H1 (cell line): ENCODE data around the gene OST4. TPM values are rescaled to one million over a fixed set of nuclear protein-coding genes. Genes with fewer than 3 reads are reported as not detected.

ENCODE experiments used
- FOSL1 ChIP-seq: IDR thresholded peaks from 2 replicates; pipeline ENCODE4 v1.6.1; 2011; ENCODE audit warnings: mild to moderate bottlenecking, low read depth, low read length, moderate library complexity; ENCODE audit not compliant: insufficient read depth
- PHF8 ChIP-seq: fragments of 200-600 bp; sonication (generic); conservative IDR thresholded peaks from 2 replicates; pipeline ENCODE4 v1.7.1; 2012; ENCODE audit warnings: low read depth, mild to moderate bottlenecking, inconsistent platforms, low read length, moderate library complexity
- POU5F1 ChIP-seq: IDR thresholded peaks from 2 replicates; pipeline ENCODE4 v1.6.1; 2011; ENCODE audit warnings: low read depth, mild to moderate bottlenecking, low read length, moderate library complexity
- SRF ChIP-seq: IDR thresholded peaks from 2 replicates; pipeline ENCODE4 v1.6.1; 2011; ENCODE audit warnings: mild to moderate bottlenecking, low read depth, low read length, moderate library complexity
- polyA plus RNA-seq, 7 experiments: library from polyadenylated mRNA; depleted of rRNA in 3 of 7; stranded (reverse) in 5 of 7; unstranded in 2 of 7; fragments of >200 nt in 5 of 7; fragments of 200-250 nt in 2 of 7; gene quantifications; 1 replicate in 5 of 7; 2 replicates in 1 of 7; 4 replicates in 1 of 7; pipeline versions ENCODE4 v1.2.1 to v1.2.3, GENCODE V29; 2011 to 2013; ENCODE audit warnings: missing spikeins in 2 of 7, mixed read lengths in 2 of 7
- total RNA-seq: library from RNA; stranded (reverse); fragmentation: NEBNext Ultra II Directional; extraction: Animal tissue kit (Norgen Biotek cat#: 25700); gene quantifications from 2 replicates; pipeline ENCODE4 v1.2.1, GENCODE V29; 2021
- TF ChIP-seq, protein P1 (sequence below): fragments of 300-600 bp; sonication (generic); IDR thresholded peaks from 2 replicates; pipeline ENCODE4 v1.7.1; 2012; ENCODE audit warnings: low read length, moderate library complexity, mild to moderate bottlenecking, inconsistent platforms; ENCODE audit not compliant: insufficient replicate concordance

OST4 gene
- total and polyA plus RNA-seq, 2 of the 8 experiments (the other 6 are each of a cell fraction or from before 2014, with no cell fraction given): 225 to 865 TPM

DNA sequence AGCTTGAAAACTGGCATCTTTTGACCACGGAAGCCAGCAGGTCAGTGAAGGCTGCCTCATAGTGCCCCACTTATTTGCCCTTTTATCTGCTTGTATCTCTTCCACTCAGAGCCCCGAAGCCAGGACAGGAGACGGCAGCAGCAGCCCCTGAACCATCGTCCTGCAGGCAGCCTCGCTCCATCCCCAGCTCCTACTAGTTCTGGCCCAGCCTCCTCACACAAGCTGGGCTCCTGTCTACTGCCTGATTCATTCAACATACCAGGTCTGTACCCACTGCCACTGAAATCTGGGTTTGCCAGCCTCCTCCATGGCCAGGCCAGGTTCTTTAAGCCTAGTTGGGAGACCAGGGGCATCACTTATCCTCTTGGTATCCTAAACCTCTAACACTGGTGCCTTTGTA, 4.1 kb downstream of the OST4 start (continued):
- TF ChIP-seq POU5F1: no peak
- no peak for TF ChIP-seq SRF
- TF ChIP-seq, protein P1, sequence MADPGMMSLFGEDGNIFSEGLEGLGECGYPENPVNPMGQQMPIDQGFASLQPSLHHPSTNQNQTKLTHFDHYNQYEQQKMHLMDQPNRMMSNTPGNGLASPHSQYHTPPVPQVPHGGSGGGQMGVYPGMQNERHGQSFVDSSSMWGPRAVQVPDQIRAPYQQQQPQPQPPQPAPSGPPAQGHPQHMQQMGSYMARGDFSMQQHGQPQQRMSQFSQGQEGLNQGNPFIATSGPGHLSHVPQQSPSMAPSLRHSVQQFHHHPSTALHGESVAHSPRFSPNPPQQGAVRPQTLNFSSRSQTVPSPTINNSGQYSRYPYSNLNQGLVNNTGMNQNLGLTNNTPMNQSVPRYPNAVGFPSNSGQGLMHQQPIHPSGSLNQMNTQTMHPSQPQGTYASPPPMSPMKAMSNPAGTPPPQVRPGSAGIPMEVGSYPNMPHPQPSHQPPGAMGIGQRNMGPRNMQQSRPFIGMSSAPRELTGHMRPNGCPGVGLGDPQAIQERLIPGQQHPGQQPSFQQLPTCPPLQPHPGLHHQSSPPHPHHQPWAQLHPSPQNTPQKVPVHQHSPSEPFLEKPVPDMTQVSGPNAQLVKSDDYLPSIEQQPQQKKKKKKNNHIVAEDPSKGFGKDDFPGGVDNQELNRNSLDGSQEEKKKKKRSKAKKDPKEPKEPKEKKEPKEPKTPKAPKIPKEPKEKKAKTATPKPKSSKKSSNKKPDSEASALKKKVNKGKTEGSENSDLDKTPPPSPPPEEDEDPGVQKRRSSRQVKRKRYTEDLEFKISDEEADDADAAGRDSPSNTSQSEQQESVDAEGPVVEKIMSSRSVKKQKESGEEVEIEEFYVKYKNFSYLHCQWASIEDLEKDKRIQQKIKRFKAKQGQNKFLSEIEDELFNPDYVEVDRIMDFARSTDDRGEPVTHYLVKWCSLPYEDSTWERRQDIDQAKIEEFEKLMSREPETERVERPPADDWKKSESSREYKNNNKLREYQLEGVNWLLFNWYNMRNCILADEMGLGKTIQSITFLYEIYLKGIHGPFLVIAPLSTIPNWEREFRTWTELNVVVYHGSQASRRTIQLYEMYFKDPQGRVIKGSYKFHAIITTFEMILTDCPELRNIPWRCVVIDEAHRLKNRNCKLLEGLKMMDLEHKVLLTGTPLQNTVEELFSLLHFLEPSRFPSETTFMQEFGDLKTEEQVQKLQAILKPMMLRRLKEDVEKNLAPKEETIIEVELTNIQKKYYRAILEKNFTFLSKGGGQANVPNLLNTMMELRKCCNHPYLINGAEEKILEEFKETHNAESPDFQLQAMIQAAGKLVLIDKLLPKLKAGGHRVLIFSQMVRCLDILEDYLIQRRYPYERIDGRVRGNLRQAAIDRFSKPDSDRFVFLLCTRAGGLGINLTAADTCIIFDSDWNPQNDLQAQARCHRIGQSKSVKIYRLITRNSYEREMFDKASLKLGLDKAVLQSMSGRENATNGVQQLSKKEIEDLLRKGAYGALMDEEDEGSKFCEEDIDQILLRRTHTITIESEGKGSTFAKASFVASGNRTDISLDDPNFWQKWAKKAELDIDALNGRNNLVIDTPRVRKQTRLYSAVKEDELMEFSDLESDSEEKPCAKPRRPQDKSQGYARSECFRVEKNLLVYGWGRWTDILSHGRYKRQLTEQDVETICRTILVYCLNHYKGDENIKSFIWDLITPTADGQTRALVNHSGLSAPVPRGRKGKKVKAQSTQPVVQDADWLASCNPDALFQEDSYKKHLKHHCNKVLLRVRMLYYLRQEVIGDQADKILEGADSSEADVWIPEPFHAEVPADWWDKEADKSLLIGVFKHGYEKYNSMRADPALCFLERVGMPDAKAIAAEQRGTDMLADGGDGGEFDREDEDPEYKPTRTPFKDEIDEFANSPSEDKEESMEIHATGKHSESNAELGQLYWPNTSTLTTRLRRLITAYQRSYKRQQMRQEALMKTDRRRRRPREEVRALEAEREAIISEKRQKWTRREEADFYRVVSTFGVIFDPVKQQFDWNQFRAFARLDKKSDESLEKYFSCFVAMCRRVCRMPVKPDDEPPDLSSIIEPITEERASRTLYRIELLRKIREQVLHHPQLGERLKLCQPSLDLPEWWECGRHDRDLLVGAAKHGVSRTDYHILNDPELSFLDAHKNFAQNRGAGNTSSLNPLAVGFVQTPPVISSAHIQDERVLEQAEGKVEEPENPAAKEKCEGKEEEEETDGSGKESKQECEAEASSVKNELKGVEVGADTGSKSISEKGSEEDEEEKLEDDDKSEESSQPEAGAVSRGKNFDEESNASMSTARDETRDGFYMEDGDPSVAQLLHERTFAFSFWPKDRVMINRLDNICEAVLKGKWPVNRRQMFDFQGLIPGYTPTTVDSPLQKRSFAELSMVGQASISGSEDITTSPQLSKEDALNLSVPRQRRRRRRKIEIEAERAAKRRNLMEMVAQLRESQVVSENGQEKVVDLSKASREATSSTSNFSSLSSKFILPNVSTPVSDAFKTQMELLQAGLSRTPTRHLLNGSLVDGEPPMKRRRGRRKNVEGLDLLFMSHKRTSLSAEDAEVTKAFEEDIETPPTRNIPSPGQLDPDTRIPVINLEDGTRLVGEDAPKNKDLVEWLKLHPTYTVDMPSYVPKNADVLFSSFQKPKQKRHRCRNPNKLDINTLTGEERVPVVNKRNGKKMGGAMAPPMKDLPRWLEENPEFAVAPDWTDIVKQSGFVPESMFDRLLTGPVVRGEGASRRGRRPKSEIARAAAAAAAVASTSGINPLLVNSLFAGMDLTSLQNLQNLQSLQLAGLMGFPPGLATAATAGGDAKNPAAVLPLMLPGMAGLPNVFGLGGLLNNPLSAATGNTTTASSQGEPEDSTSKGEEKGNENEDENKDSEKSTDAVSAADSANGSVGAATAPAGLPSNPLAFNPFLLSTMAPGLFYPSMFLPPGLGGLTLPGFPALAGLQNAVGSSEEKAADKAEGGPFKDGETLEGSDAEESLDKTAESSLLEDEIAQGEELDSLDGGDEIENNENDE: no peak
- TF ChIP-seq PHF8: no peak
- TF ChIP-seq FOSL1: no peak
